ENCODE results near the gene CDH19.

CDH19 gene

GRCh38 chr18:66603941-66604627 lies at the start of gene CDH19:
CDH19 (minus strand) TSS chr18:66604090; CDS start chr18:66572204, 31,886 bp downstream.
- DNase-seq (ENCODE audit: extremely low read depth in 1 of 2, low read depth in 1 of 2), result no peak

DNA sequence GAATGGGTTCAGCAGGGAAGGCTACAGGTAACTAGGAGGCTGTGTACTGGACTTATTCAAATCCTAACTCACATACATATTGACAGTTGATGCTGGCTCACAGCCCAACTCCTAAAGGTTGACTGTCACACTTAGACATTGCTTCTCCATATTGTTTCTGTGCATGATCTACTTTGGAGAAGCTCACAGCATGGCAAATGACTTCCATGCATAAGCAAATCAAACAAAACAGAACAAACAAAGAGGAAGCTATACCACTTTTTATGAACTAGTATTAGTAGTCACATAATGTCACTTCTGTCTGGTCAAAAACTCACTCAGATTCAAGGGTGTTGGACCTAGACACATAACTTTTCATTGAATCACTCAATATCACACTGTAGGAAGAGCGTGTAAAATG lies 43.8 kb upstream of the CDH19 start:
- no peak for DNase-seq (ENCODE audit: extremely low read depth in 1 of 2, low read depth in 1 of 2)

GRCh38 chr18:66646609-66647008 lies 42.7 kb upstream of the CDH19 start:
- no peak for DNase-seq (ENCODE audit: extremely low read depth in 1 of 2, low read depth in 1 of 2)

DNA sequence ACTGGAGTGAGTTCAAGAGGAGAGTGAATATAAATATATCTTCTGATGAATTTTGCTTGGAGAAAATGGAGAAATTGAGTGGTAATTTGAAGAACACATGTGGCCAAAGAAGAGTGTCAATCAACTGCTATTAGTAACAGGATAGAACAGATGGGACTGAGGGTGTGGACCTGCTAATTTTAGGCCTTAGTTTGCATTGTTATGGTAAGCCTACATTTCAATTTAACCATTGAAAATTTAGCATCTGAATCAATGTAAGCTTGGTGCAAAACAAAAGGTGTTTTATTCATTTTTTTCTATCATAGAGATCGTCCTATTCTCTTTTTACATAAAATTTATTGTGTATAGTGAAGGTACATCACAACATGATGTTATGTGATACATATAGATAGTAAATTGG lies 42.1 kb upstream of the CDH19 start:
- DNase-seq (ENCODE audit: extremely low read depth in 1 of 2, low read depth in 1 of 2), result no peak

DNA sequence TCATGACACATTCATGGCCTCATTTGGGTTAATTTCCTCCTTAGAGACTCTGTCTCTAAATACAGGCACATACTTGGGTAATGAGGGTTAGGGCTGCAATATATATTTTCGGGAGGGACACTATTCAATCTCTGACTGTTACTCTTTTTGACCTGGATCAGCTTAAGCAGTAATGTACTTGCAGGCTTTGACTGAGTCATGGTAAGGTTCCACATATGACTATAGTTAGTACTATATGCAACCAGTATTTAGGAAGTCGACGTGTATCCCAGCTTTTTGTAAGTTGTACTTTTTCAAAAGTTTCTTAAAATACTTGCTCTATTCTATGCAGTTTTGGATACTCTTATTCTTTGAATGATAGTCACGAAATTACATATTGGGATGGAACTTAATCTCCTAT lies 37.2 kb upstream of the CDH19 start:
- DNase-seq (ENCODE audit: extremely low read depth in 1 of 2, low read depth in 1 of 2), result no peak

- no peak for DNase-seq (ENCODE audit: extremely low read depth in 1 of 2, low read depth in 1 of 2)
Measured at GRCh38 chr18:66640431-66640830, 36.5 kb upstream of the CDH19 start.

DNA sequence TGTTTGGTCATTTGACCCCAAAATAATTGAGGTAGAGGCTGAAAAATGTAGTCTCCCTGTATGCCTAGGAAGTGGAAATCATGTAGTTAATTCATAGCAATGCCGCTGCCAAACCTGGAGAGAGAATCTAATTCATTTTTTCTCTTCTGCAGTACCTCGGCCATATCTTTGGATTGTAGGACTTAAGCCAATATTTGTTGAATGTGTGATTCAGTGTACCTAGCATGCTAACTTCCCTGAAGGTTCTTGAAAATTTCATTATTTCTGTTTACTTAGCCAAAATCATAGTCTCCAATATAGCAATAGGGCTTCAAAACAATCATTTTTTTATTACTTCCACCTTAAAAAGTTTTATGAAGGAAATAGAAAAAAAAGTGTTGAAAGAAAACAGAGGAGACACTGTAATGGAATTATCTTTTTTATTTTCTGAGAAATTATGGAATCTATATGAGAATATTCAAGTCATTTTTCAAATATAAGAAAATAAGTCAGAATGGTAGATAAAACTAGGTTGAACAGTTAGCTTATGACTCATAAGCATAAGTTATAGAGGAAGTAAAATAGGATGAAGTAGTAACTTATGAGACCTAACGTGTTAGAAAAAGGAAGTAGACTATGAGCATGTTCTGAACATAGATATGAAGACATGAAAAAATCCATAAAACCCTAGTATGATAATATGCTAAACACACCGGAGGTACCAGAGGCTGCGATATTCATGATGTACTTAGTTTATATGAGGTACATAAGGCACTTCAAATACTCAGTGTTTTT lies 35.2 kb upstream of the CDH19 start:
- DNase-seq (ENCODE audit: extremely low read depth in 1 of 2, low read depth in 1 of 2), result no peak

GRCh38 chr18:66635342-66635741 lies 31.5 kb upstream of the CDH19 start:
- no peak for DNase-seq (ENCODE audit: extremely low read depth in 1 of 2, low read depth in 1 of 2)

DNA sequence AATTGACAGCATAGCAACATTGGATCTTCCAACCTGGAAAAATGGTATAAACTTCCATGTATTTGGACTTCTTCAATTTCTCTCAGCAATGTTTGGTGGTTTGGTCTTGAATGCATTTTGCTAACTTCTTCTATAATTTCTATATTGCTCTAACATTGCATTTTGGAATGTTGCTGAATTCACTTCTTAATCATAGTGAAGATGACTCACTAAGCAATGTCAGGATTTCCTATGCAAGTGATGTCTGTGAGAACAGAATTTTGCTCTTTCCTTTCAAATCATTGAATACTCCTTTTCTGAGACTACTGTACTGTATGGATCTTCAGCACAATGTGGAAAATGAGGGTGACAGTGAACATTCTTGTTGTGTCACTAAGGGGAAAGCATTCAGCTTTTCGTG lies 28.9 kb upstream of the CDH19 start:
- no peak for DNase-seq (ENCODE audit: extremely low read depth in 1 of 2, low read depth in 1 of 2)

GRCh38 chr18:66630831-66631230 lies 26.9 kb upstream of the CDH19 start:
- no peak for DNase-seq (ENCODE audit: extremely low read depth in 1 of 2, low read depth in 1 of 2)

GRCh38 chr18:66623821-66624220 lies 19.9 kb upstream of the CDH19 start:
- DNase-seq (ENCODE audit: extremely low read depth in 1 of 2, low read depth in 1 of 2), result no peak

DNA sequence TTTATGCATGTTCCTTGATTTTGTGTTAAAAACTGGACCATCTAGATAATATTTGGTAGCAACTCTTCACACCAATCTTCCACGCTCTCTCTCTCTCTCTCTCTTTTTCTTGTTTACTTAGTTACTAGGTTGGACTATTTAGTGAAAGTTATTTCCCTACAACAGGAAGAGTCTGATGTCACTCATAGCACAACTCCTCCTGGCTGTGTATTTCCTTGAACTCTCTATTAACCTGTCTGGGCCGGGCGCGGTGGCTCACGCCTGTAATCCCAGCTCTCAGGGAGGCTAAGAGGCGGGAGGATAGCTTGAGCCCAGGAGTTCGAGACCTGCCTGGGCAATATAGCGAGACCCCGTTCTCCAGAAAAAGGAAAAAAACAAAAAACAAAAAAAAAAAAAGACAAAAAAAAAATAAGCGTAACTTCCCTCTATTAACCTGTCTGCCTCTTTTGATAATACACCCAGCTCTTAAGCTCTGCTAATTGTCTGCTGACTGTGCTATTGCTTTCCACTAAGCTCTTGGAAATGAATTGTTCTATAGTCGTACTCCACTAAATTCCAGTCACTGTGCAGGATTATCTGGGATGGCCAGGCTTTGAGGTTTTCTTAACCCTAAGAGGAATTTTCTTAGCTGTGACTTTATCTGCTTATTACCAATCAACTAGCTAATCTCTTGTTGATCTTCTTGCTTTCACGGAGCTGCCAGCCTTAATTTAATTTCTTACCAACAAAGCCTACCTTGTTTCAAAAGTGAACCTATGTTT lies 18.1 kb upstream of the CDH19 start:
- DNase-seq (ENCODE audit: extremely low read depth in 1 of 2, low read depth in 1 of 2), result no peak

GRCh38 chr18:66616523-66616983 lies 12.7 kb upstream of the CDH19 start:
- DNase-seq (ENCODE audit: extremely low read depth in 1 of 2, low read depth in 1 of 2), result no peak

GRCh38 chr18:66615176-66615575 lies 11.3 kb upstream of the CDH19 start:
- DNase-seq (ENCODE audit: extremely low read depth in 1 of 2, low read depth in 1 of 2), result no peak

DNA sequence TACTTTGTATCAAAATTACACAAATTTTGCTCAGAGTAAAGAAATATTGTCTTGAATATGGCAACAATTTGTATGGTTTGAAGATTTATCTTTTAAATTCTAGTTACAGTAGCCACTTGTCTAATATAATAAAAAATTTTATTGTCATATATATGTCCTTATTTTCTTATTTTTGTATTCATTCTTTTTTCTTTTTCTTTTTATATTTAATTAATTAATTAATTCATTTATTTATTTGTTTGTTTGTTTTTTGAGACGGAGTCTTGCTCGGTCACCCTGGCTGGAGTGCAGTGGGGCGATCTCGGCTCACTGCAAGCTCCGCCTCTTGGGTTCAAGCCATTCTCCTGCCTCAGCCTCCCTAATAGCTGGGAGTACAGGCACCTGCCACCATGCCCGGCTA lies 3.7 kb upstream of the CDH19 start:
- no peak for DNase-seq (ENCODE audit: extremely low read depth in 1 of 2, low read depth in 1 of 2)

- DNase-seq (ENCODE audit: extremely low read depth in 1 of 2, low read depth in 1 of 2), result no peak
Measured at GRCh38 chr18:66601649-66602048, 2.2 kb downstream of the CDH19 start.

DNA sequence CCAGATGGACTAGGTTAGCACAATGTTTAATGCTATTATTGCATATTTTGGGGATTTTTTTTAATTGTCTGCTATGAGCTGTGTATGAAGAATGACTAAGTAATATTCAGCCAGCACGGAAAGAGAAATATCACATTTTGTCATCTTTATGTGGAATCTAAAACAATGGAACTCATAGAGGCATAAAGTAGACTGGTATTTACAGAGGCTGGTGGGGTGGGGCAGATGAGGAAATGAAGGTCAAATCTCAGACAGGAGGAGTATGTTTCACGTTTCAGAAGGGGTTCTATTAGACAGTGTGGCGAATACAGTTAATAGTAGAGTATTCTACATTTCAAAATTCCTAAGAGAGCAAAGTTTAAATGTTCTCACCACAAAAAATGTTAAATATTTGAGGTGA lies 4.7 kb downstream of the CDH19 start:
- no peak for DNase-seq (ENCODE audit: extremely low read depth in 1 of 2, low read depth in 1 of 2)

DNA sequence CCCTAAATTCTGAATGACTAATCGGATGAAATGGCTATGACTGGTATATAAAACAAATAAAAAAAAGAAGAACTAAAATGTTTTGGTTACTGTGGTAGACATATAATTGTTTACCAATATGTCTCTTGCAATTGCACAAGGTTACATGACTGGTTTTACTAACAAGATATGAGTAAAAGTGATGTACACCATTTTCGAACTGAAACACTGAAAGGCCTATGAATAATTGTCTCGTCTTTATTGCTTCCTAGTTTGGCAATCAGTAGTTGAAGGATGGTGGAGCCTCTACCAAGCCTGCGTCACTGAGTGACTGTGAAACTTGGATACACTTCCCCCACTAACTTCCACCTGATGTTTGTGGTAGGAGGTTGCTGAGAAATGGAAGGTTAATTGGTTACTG lies 16.5 kb downstream of the CDH19 start:
- no peak for DNase-seq (ENCODE audit: extremely low read depth in 1 of 2, low read depth in 1 of 2)

DNA sequence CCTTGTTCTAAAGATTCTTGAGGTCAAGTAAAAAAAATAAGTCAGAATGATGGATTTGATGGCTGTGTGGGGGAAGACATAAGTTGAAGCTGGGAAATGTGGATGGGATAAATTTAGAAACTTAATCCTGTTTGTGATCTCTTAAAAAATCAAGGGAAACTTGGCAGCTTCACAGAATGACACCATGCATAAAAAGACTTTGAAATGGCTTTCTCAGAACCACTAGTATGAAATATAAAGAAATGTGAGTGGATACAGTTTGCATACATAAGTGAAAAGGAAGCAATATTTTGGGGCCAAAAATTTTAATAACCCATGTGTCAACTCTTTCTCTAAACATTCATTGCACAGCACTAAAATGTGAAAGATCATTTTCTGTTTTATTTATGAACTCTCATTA lies 21.7 kb downstream of the CDH19 start:
- no peak for DNase-seq (ENCODE audit: extremely low read depth in 1 of 2, low read depth in 1 of 2)

GRCh38 chr18:66575263-66575662 lies 28.6 kb downstream of the CDH19 start:
- DNase-seq (ENCODE audit: extremely low read depth in 1 of 2, low read depth in 1 of 2), result no peak

DNA sequence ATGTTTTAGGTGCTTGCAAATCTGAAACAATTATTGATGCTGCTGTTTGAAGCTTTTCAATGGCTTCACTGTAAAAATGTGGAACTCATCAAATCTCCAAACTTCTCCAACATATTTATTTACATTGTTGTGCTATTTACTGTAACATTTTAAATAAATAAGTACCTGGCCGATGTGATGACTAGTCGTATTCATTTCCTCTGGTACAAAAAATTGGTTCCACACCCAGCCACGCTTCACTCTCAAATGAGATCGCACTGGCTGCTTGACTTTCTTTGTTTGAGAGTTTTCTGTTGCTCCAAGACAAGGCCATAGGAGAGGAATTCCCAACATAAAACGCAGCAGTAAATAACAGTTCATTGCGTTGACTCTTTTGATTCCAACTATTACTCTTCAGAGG lies 32.0 kb downstream of the CDH19 start:
- no peak for DNase-seq (ENCODE audit: extremely low read depth in 1 of 2, low read depth in 1 of 2)

GRCh38 chr18:66566616-66567015 lies 37.3 kb downstream of the CDH19 start:
- DNase-seq (ENCODE audit: extremely low read depth in 1 of 2, low read depth in 1 of 2), result no peak
